HG02623 (cell line): ENCODE results near the gene ING1.
"Not testable (repeated sequence)": the region's sequence is repeated elsewhere in the genome, so short reads cannot be mapped to it uniquely, and the experiment has no call there.

Source experiments
- ATAC-seq: cut with Tn5 transposase; IDR thresholded peaks from one replicate; pipeline ENCODE4 v1.9.1; 2021; ENCODE audit warnings: moderate library complexity; ENCODE audit not compliant: unreplicated experiment

Gene ING1

DNA sequence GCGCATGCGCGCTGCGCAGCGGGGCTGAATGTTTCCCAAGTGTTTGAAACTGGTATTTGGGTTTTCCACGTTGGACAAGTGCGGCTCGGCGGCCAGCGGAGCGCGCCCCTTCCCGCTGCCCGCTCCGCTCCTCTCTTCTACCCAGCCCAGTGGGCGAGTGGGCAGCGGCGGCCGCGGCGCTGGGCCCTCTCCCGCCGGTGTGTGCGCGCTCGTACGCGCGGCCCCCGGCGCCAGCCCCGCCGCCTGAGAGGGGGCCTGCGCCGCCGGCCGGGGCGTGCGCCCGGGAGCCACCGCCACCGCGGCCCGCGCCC, at the start of gene ING1:
Gene ING1 (plus strand): TSS at position 59 of the 311 bp plus-strand sequence. CDS start 450 bp downstream, outside the sequence.
- ATAC-seq = no peak

- no peak for ATAC-seq
Measured at GRCh38 chr13:110664041-110664440, 49.5 kb upstream of the ING1 start.

- no peak for ATAC-seq
Measured at GRCh38 chr13:110664673-110665072, 48.8 kb upstream of the ING1 start.

DNA sequence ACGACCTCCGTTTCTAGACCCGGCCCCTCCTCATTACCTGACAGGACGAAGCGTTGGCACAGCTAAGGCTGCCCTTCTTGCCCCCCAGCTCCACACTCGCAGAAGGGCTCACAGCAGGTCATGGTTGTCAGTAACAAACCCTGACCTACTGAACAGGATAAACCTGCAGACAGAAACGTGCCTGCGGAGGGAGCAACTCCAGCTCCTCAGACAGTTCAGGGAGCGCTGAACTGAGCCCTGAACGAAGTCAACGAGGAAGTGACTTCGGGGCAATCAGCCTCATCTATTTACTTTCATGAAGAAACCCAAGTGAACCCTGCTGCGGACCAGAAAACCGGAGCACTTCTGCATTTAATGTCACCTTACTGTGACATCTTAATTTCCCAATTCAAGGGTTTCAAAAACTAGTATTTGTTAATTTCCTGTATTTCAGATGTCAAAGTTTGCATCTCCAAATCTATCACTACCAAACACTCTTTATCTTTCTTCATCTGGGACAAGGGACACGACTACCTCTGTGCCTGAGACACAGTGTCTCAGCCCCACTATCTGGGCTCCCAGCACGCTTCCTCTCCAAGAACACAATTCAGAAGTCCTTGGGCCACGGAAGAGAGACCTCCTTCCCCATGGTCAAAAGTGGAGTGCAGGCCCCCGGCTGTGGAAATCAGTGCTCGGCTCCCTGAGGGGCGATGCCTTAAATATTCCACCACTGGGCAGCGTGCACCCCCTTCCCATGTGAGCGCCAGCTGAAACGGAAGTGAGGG, 47.8 kb upstream of the ING1 start:
- ATAC-seq = no peak

DNA sequence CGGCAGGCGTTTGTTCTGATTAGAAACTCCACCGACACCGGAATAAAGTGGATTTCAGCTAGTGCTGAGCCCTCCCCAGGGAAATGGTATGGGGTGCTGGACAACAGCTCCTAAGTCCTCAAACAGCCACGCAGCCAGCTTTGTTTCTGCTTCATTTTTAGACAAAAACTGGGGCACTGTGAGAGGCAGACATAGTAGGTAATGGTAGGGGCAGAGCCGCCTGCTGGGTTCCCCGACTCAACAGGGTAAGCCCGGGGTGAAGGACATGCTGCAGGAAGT, 47.3 kb upstream of the ING1 start:
- no peak for ATAC-seq

DNA sequence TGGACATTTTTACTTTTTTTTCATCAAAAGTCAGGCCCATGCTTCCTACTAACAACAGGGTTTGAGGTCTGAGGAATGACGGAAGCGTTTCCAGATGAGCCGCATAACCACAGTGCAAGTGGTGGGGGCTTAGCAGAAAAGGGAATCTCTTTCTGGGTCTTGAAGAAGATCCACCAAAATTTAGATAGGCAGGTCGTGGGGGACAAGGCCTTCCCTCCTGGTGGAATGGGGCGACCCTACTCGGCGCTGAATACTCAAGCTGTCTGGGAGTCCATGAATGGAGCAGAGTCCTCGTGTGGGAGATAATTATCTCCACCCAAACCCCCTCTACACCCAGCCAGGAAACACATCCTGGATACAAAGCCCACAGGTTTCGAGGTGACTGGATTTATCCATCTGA, 44.5 kb upstream of the ING1 start:
- ATAC-seq = no peak

- not testable (repeated sequence) for ATAC-seq
Measured at GRCh38 chr13:110669814-110670213, 43.7 kb upstream of the ING1 start.

- peak; percentile 56 for ATAC-seq
Measured at GRCh38 chr13:110676595-110677587, 36.6 kb upstream of the ING1 start.

DNA sequence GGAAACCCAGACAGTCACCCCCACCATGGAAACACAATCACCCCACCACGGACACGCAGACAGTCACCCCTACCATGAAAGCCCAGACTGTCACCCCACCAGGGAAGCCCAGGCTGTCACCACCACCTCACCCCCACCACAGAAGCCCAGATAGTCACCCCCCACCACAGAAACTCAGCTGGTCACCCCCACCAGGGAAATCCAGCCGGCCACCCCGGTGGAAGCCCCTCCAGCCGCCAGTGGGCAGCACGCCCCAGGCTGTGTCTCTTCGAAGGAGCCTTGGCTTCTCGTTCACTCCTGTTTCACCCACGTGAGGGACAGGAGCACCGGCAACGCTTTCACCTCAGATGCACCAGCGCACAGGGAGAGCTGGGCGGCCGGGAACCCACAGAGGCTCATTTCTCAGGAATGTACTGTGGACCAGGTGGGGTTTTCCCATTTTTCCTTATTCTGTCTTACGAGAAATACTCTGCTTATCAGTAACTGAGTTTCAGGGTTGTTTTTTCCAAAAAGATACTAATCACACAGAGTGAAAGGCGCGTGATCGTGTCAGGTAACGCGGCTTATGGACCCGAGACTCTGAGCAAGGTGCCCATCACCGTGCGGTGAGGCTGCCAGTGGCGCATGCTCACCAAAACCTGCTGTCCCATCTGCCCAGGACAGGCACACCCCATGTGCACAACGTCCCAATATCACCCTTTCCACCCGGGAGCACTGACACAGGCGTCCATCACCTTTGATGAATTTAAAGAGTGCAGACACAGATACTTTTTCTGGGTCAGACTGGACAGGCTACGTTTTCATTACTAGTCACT, 35.6 kb upstream of the ING1 start:
- no peak for ATAC-seq

DNA sequence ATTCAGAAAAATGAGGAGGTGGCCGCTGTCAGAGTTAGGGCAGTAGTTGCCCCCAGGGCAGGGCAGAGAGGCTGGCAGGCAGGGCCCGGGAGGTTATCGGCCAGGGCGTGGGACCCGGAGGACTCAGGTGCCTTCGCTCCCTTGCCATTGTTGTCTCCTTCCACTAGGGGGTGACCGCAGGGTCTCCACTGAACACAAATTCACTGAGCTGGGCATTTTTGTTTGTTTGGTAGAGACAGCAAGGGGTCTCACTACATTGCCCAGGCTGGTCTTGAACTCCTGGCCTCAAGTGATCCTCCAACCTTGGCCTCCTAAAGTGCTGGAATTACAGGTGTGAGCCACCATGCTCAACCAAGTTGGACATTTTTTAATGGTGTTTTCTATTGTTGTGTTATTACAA, 32.6 kb upstream of the ING1 start:
- ATAC-seq = no peak

- no peak for ATAC-seq
Measured at GRCh38 chr13:110681868-110682550, 31.5 kb upstream of the ING1 start.

- ATAC-seq = no peak
Measured at GRCh38 chr13:110682746-110683145, 30.8 kb upstream of the ING1 start.

- ATAC-seq = no peak
Measured at GRCh38 chr13:110683203-110683883, 30.2 kb upstream of the ING1 start.

DNA sequence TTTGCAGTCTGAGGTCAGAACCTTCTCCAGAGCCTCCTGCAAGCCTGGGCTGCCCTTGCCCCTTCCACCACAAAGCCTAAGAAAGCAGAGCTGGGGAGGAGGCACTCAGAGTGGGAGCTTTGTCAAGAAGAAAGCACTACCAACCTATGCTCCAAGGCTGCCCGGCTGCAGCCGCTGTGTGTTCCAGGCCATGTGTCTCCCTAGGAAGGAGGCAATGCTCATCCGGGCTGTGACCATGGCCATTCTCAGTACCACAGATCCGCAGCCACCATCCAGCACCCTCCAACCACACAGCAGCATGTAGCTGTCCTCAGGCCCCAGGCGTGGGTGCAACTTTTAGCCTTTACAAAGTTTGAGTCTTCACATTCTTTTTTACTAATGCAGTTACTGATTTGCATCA, 29.6 kb upstream of the ING1 start:
- ATAC-seq = no peak

DNA sequence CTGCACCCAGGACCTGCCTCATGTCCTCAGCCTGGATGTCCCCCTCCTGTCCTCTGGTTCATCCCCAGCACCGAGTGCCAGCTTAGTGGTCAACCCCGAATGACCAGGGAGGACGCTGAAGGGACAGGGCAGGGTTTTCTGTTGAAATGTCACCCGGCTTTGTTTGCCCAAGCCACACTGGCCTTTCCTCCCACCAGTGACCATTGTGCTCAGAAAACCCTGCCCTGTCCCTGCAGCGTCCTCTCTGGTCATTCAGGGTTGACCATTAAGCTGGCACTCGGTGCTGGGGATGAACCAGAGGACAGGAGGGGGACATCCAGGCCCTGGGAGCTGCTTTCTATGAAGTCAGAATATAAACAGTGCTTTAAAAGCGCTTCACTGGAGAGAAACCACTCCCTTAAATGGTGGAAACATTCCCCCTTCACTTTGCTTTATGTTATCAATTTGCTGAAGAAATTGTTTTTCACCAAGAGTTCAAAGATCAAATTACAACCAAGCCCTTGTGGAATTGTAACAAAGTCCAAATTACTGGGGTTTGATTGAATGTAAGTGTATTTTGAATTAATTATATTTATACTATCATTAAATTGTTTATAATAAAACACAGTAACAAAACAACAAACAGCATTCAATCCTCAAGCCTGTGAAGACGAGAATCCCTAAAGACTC, 29.0 kb upstream of the ING1 start:
- no peak for ATAC-seq

DNA sequence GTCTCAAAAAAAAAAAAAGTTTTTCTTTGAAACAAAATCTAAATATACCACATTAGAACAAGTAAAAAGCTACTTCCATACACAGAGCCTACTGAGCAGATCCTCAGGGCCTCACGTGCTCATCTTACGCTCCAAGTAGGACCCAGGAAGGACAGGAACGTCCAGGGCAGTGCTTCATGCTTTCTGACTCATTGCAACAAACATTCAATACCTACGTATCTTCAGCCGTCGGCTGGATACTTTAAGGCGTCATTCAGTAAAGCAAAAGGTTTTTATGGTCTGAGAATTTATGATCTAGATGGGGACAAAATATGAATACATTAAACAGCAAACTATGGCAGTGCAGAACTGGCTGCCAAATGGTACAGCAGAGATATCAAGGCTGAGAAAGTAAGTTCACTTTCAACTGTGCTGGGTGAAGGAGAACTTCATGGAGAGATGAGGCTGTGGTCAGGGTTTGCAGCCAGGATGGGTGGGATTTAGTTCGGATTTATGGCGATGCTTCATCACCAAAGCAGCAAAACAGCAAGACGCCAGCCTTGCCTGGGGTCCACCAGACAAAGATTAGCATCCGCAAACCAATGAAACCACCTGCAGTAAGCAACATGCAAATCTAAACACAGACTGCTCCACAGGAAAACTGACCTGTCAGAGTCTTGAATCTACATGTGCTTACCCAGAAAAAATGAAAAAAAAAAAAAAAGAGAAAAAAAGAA, 28.0 kb upstream of the ING1 start:
- ATAC-seq = no peak

DNA sequence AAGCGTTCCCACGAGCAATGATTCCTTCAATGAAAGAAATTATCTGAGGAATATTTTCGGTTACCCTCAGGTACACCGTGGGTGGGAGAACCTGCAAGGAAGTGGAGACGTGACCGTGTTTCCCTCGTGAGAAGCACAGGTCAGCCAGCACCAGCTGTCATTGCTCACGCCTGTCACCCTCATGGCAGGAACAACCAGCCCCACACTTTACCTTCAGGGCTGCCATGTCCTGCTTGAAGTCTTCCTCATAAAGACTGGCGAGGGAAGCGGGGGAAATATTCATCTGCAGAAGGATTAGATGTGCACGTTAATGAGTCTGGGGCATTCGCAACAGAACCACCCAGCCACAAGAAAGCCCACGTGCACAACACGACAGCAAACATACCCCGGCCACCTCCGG, 25.8 kb upstream of the ING1 start:
- no peak for ATAC-seq

- ATAC-seq = no peak
Measured at GRCh38 chr13:110689041-110689440, 24.5 kb upstream of the ING1 start.

DNA sequence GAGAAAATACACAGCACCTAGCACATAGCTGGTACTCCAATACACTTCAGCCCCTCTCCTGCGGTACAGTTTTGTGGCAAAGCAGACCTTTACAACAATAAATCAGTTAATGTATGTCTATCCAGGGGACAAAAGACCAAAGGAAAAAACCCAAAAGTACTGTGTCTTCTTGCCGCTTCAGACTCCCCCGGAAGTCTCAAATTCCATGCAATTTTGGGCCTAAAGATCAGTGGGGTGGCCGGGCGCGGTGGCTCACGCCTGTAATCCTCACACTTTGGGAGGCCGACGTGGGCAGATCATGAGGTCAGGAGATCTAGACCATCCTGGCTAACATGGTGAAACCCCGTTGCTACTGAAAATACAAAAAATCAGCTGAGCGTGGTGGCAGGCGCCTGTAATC, 23.8 kb upstream of the ING1 start:
- no peak for ATAC-seq
